H1 (cell line): ENCODE measurements around the gene STX2. TPM values are rescaled to one million over a fixed set of nuclear protein-coding genes. Genes with fewer than 3 reads are reported as not detected.

ENCODE experiments used
- CTCF ChIA-PET: fragments of 300-600 bp; sonication (Branson Sonifier 250); formaldehyde crosslinking; loops from one replicate; lab custom pipeline; 2021; ENCODE audit not compliant: partially characterized antibody; lab: Charles Lee
- POLR2A ChIA-PET: fragments of 300-600 bp; sonication (Branson Sonifier 250); formaldehyde crosslinking; loops from one replicate; lab custom pipeline; 2021; ENCODE audit warnings: inconsistent platforms; ENCODE audit not compliant: partially characterized antibody; lab: Charles Lee
- DNase-seq, 2 experiments: peaks; one replicate each; pipeline versions ENCODE4 v3.0.0 to v3.0.0-alpha.2; 2010 to 2022; ENCODE audit warnings: low spot score in 2 of 2, low read depth in 1 of 2, mixed read lengths in 1 of 2
- FAIRE-seq: peaks from 2 replicates; lab custom pipeline; 2011; peaks lifted over from hg19 to GRCh38; lab: Jason Lieb, UNC
- H2AFZ ChIP-seq: 2 replicates; pipeline ENCODE4 v1.8.1; 2012; ENCODE audit warnings: low read length, inconsistent platforms
- H2AK5ac ChIP-seq: 2 replicates; pipeline ENCODE4 v1.6.1; 2013; ENCODE audit warnings: low read depth, low read length
- H2BK120ac ChIP-seq: replicated peaks from 2 replicates; pipeline ENCODE3; 2013; ENCODE audit warnings: low read depth, low read length, inconsistent platforms
- H2BK12ac ChIP-seq: 2 replicates; pipeline ENCODE4 v1.6.1; 2013; ENCODE audit warnings: low read depth, low read length
- H2BK15ac ChIP-seq: 2 replicates; pipeline ENCODE4 v1.6.1; 2013; ENCODE audit warnings: low read length
- H2BK20ac ChIP-seq: 2 replicates; pipeline ENCODE4 v1.6.1; 2013; ENCODE audit warnings: low read length
- H2BK5ac ChIP-seq: 2 replicates; pipeline ENCODE4 v1.6.1; 2013; ENCODE audit warnings: low read depth, low read length
- H3K14ac ChIP-seq: 2 replicates; pipeline ENCODE4 v1.6.1; 2013; ENCODE audit warnings: inconsistent platforms; ENCODE audit not compliant: insufficient read length
- H3K18ac ChIP-seq: 2 replicates; pipeline ENCODE4 v1.6.1; 2013; ENCODE audit warnings: low read length; ENCODE audit errors: extremely low read depth
- H3K23ac ChIP-seq: 2 replicates; pipeline ENCODE4 v1.6.1; 2013; ENCODE audit warnings: inconsistent platforms; ENCODE audit not compliant: insufficient read length
- H3K23me2 ChIP-seq: 2 replicates; pipeline ENCODE4 v1.6.1; 2013; ENCODE audit warnings: low read depth, low read length
- H3K27ac ChIP-seq: 2 replicates; pipeline ENCODE4 v1.6.1; 2011; ENCODE audit warnings: low read depth, low read length, inconsistent platforms
- H3K27me3 ChIP-seq, 4 experiments: replicated peaks in 1 of 4; 1 replicate in 1 of 4; 2 replicates in 3 of 4; pipeline versions ENCODE4 v1.6.1 to v1.8.1; 2011 to 2013; ENCODE audit warnings: low read length in 3 of 4, mild to moderate bottlenecking in 3 of 4, inconsistent platforms in 2 of 4, mixed read lengths in 2 of 4, moderate library complexity in 1 of 4; ENCODE audit not compliant: control insufficient read depth in 3 of 4, insufficient read depth in 3 of 4; ENCODE audit errors: extremely low read depth in 1 of 4
- H3K36me3 ChIP-seq, 4 experiments: 2 replicates each; pipeline versions ENCODE4 v1.6.1 to v1.8.1; 2011 to 2013; ENCODE audit warnings: mild to moderate bottlenecking in 4 of 4, low read length in 3 of 4, moderate library complexity in 2 of 4, control low read depth in 1 of 4, inconsistent platforms in 1 of 4; ENCODE audit not compliant: insufficient read depth in 4 of 4, control insufficient read depth in 2 of 4
- H3K4ac ChIP-seq: replicated peaks from 2 replicates; pipeline ENCODE3; 2013; ENCODE audit warnings: low read length, low read depth, mixed read lengths, inconsistent platforms; ENCODE audit not compliant: insufficient read length
- H3K4me1 ChIP-seq, 4 experiments: replicated peaks in 1 of 4; 1 replicate in 1 of 4; 2 replicates in 3 of 4; pipeline versions ENCODE4 v1.6.1 to v1.8.1; 2011 to 2013; ENCODE audit warnings: low read length in 3 of 4, inconsistent platforms in 2 of 4, mixed read lengths in 1 of 4; ENCODE audit not compliant: insufficient read depth in 4 of 4, control insufficient read depth in 3 of 4
- H3K4me2 ChIP-seq, 2 experiments: 2 replicates each; pipeline versions ENCODE4 v1.6.1 to v1.8.1; 2011 to 2013; ENCODE audit warnings: low read depth in 2 of 2, low read length in 2 of 2, control low read depth in 1 of 2, inconsistent platforms in 1 of 2, mild to moderate bottlenecking in 1 of 2; ENCODE audit not compliant: insufficient read depth in 1 of 2
- H3K4me3 ChIP-seq, 4 experiments: fragments of 200-600, 300-600 bp in 1 of 4; sonication (generic), shearing (Covaris generic), sonication (Bioruptor Twin) in 1 of 4; 2 replicates each; pipeline versions ENCODE4 v1.5.1 to v1.8.1; 2011 to 2016; ENCODE audit warnings: low read length in 4 of 4, low read depth in 3 of 4, control low read depth in 2 of 4, inconsistent platforms in 2 of 4, mild to moderate bottlenecking in 2 of 4, mixed read lengths in 1 of 4, moderate library complexity in 1 of 4; ENCODE audit not compliant: insufficient read depth in 2 of 4; ENCODE audit errors: extremely low read depth in 1 of 4
- H3K56ac ChIP-seq: replicated peaks from 2 replicates; pipeline ENCODE3; 2013; ENCODE audit warnings: low read depth, mild to moderate bottlenecking, mixed read lengths, low read length, inconsistent platforms; ENCODE audit not compliant: insufficient read length
- H3K79me1 ChIP-seq: 2 replicates; pipeline ENCODE4 v1.6.1; 2013; ENCODE audit warnings: low read depth, low read length, control low read depth
- H3K79me2 ChIP-seq, 2 experiments: 2 replicates each; pipeline versions ENCODE4 v1.6.1 to v1.8.1; 2012 to 2013; ENCODE audit warnings: low read length in 2 of 2, mild to moderate bottlenecking in 2 of 2, inconsistent platforms in 1 of 2; ENCODE audit not compliant: insufficient read depth in 2 of 2, control insufficient read depth in 1 of 2
- H3K9ac ChIP-seq, 4 experiments: replicated peaks in 1 of 4; 1 replicate in 1 of 4; 2 replicates in 3 of 4; pipeline versions ENCODE4 v1.6.1 to v1.8.1; 2011 to 2013; ENCODE audit warnings: low read depth in 3 of 4, low read length in 3 of 4, control low read depth in 2 of 4, mild to moderate bottlenecking in 2 of 4, moderate library complexity in 2 of 4, inconsistent platforms in 1 of 4; ENCODE audit errors: extremely low read depth in 1 of 4
- H3K9me3 ChIP-seq, 2 experiments: 2 replicates each; pipeline versions ENCODE4 v1.6.1 to v1.8.1; 2012 to 2013; ENCODE audit warnings: mild to moderate bottlenecking in 2 of 2, moderate library complexity in 2 of 2, control low read depth in 1 of 2, inconsistent platforms in 1 of 2, low read depth in 1 of 2, low read length in 1 of 2, mixed read lengths in 1 of 2; ENCODE audit not compliant: insufficient read depth in 2 of 2
- H4K20me1 ChIP-seq, 2 experiments: replicated peaks in 1 of 2; 2 replicates each; pipeline versions ENCODE3 to v1.8.1; 2011 to 2013; ENCODE audit warnings: inconsistent platforms in 2 of 2, low read length in 2 of 2, mild to moderate bottlenecking in 1 of 2; ENCODE audit not compliant: insufficient read depth in 2 of 2, control insufficient read depth in 1 of 2
- H4K5ac ChIP-seq: 2 replicates; pipeline ENCODE4 v1.6.1; 2013; ENCODE audit warnings: low read length, low read depth, mixed read lengths, inconsistent platforms; ENCODE audit not compliant: insufficient read length
- H4K8ac ChIP-seq: 2 replicates; pipeline ENCODE4 v1.8.0; 2013; ENCODE audit warnings: mild to moderate bottlenecking, moderate library complexity, low read length, inconsistent platforms; ENCODE audit not compliant: insufficient read depth; ENCODE audit errors: extremely low read depth
- H4K91ac ChIP-seq: replicated peaks from 2 replicates; pipeline ENCODE3; 2013; ENCODE audit warnings: low read length, mixed read lengths, inconsistent platforms; ENCODE audit not compliant: insufficient read length
- BACH1 ChIP-seq: IDR thresholded peaks from 2 replicates; pipeline ENCODE4 v1.6.1; 2012; ENCODE audit warnings: low read length, improper control_type of control experiment
- CTBP2 ChIP-seq: IDR thresholded peaks from 2 replicates; pipeline ENCODE4 v1.7.0; 2011; ENCODE audit warnings: borderline replicate concordance, mild to moderate bottlenecking, moderate library complexity, mixed read lengths, low read length; ENCODE audit not compliant: insufficient read depth, insufficient read length
- TCF12 ChIP-seq: IDR thresholded peaks from 2 replicates; pipeline ENCODE4 v1.6.1; 2011; ENCODE audit warnings: low read depth, mild to moderate bottlenecking, low read length
- WGBS, 2 experiments: shearing (Covaris generic) in 1 of 2; methylation state at CpG; one replicate each; pipeline versions ENCODE4 v1.1.6 to v1.1.7; 2013 to 2015; ENCODE audit warnings: low lambda C conversion rate in 2 of 2, mixed read lengths in 2 of 2, inconsistent platforms in 1 of 2, low coverage in 1 of 2, missing lambda C conversion rate in 1 of 2; ENCODE audit not compliant: insufficient replicate concordance in 2 of 2, insufficient coverage in 1 of 2, insufficient read length in 1 of 2; ENCODE audit errors: extremely low coverage in 1 of 2, missing lambda C conversion rate in 1 of 2; 5-methylcytosine and 5-hydroxymethylcytosine counted together
- polyA plus RNA-seq, 7 experiments: library from polyadenylated mRNA; depleted of rRNA in 3 of 7; stranded (reverse) in 5 of 7; unstranded in 2 of 7; fragments of >200 nt in 5 of 7; fragments of 200-250 nt in 2 of 7; gene quantifications; 1 replicate in 5 of 7; 2 replicates in 1 of 7; 4 replicates in 1 of 7; pipeline versions ENCODE4 v1.2.1 to v1.2.3, GENCODE V29; 2011 to 2013; ENCODE audit warnings: missing spikeins in 2 of 7, mixed read lengths in 2 of 7
- total RNA-seq: library from RNA; stranded (reverse); fragmentation: NEBNext Ultra II Directional; extraction: Animal tissue kit (Norgen Biotek cat#: 25700); gene quantifications from 2 replicates; pipeline ENCODE4 v1.2.1, GENCODE V29; 2021

Gene STX2
- total and polyA plus RNA-seq, 2 of the 8 experiments (the other 6 are each of a cell fraction or from before 2014, with no cell fraction given), result 20.0 to 26.3 TPM

DNA sequence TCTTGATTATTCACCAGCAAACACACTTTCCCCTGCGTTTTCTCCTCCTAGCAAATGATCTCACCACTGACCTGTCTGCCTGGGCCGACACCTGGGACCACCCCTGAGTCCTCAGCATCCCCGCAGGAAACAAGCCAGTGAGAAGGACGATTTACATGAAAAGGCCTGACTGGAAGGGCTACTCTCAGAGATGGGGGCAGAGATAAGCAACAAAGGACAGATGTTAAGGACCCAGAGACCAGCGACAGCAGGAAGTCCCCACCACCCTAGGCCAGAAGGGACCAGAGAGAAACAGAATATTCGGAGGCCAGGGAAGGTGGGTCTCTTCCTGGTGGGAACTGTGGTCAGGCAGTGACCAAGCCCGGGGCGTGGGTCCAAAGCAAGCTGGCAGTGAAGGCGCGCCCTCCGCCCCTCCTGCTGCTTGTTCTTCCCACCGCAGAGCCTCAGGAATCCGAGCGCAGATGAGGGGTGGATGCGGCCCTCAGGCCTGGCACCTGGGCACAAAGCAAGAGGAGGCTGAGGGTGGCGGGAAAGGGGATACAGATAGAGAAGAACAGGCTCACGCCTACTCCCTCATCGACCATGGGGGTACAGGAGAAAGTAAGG, 55.8 kb downstream of the STX2 start:
- DNase-seq, result no peak
- CTCF ChIA-PET, result interaction anchor here (0.8 to 1.4 kb wide), 5 partner anchors 11 to 43 kb away, joined by 3 to 4 read pairs (median 3); no protein-coding TSS in a partner anchor
- no peak for FAIRE-seq

More for the DNA sequence above, 55.8 kb downstream of the STX2 start:
- no peaks in the 10 kb centered on the region; a peak in 1 of 4 replicates for H3K9me3 ChIP-seq
- POLR2A ChIA-PET, result no interaction called here
- peaks cover 4 to 27% (median 21%) of the 10 kb centered on the region in 4 experiments; a peak in 6 of 7 replicates for H3K4me1 ChIP-seq
- no peak overlapping the region for H2AFZ ChIP-seq
- H3K27ac ChIP-seq, result no peak overlapping the region
- H4K91ac ChIP-seq, result no peak overlapping the region
- no peaks in the 10 kb centered on the region for H3K79me1 ChIP-seq
- H2BK20ac ChIP-seq, result no peak overlapping the region; the same call in 1 of the 2 replicates
- no peak overlapping the region for H4K5ac ChIP-seq
- H2BK12ac ChIP-seq, result no peak overlapping the region
- H3K4me3 ChIP-seq, result no peak overlapping the region
- no peaks in the 10 kb centered on the region for H3K27me3 ChIP-seq
- WGBS, 2 experiments, result 58% methylated on average over 18 of the region's 18 CpGs; no CpG with 5 or more reads in 1 of the 2 experiments
- no peak overlapping the region for H2BK5ac ChIP-seq
- H3K14ac ChIP-seq, result no peak overlapping the region
- H2AK5ac ChIP-seq, result no peak overlapping the region
- H4K20me1 ChIP-seq, result peaks cover 0 to 2% of the 10 kb centered on the region in 2 experiments
- no peak overlapping the region for H3K18ac ChIP-seq
- H3K56ac ChIP-seq, result no peak overlapping the region
- H3K4ac ChIP-seq, result no peak overlapping the region
- no peaks in the 10 kb centered on the region for H3K36me3 ChIP-seq
- no peak overlapping the region for H3K9ac ChIP-seq
- no peak overlapping the region for H3K23ac ChIP-seq
- no peaks in the 10 kb centered on the region; the same call in 1 of the 2 replicates for H3K23me2 ChIP-seq
- no peak for TF ChIP-seq BACH1
- 0 out of 2 replicates have a peak, but pooled peaks have one; percentile 9 for TF ChIP-seq TCF12
- peak; percentile 49 for TF ChIP-seq CTBP2
- peak overlapping the region in 1 of 2 experiments; percentile 16; a peak in 1 of 4 replicates for H3K4me2 ChIP-seq
- H2BK15ac ChIP-seq, result no peak overlapping the region
- no peaks in the 10 kb centered on the region for H3K79me2 ChIP-seq
- H2BK120ac ChIP-seq, result no peak overlapping the region
- H4K8ac ChIP-seq, result no peak overlapping the region
